ENCODE measurements around the gene FN3K.
"Not testable (repeated sequence)": the region's sequence is repeated elsewhere in the genome, so short reads cannot be mapped to it uniquely, and the experiment has no call there.

The FN3K gene

DNA sequence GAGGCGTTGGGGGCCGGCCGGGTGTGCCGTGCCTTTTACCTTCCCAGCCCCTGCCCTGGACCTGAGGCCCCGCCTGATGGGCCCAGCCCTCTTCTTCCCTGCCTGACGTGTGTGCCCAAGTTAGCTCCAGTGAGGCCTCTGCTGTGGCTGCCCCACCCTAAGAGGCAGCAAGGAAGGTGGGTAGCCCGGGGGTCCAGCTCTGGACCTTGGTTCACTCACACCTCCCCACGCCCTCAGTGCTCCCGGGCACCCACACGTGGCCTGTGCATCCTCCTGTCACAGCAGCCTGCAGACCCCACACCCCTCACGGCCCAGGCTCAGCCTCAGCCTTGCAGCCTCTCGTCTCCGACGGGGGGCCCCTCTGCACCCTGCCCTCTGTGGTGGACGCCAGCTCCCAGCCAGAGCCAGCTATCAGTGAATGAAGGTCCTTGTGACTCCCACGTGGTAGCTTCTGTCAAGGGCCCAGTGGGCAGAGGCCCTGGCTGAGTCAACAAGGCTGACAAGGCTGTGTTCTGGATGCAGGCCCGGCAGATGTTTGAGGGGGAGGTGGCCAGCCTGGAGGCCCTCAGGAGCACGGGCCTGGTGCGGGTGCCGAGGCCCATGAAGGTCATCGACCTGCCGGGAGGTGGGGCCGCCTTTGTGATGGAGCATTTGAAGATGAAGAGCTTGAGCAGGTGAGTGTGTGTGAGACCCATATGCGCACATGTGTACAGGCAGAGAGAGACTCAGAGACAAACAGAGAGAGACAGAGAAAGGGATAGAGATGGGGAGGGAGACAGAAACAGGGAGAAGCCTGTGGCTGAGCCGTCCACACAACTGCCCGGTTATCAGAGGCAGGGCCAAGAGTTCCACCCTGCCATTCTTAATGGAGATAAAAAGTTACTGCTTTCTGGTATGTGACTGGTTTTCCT lies 2.8 kb downstream of the FN3K start:
- no peak for DNase-seq (ENCODE audit: low spot score)

GRCh38 chr17:82740906-82741759 lies 5.7 kb downstream of the FN3K start:
- no peak for DNase-seq (ENCODE audit: low spot score)

DNA sequence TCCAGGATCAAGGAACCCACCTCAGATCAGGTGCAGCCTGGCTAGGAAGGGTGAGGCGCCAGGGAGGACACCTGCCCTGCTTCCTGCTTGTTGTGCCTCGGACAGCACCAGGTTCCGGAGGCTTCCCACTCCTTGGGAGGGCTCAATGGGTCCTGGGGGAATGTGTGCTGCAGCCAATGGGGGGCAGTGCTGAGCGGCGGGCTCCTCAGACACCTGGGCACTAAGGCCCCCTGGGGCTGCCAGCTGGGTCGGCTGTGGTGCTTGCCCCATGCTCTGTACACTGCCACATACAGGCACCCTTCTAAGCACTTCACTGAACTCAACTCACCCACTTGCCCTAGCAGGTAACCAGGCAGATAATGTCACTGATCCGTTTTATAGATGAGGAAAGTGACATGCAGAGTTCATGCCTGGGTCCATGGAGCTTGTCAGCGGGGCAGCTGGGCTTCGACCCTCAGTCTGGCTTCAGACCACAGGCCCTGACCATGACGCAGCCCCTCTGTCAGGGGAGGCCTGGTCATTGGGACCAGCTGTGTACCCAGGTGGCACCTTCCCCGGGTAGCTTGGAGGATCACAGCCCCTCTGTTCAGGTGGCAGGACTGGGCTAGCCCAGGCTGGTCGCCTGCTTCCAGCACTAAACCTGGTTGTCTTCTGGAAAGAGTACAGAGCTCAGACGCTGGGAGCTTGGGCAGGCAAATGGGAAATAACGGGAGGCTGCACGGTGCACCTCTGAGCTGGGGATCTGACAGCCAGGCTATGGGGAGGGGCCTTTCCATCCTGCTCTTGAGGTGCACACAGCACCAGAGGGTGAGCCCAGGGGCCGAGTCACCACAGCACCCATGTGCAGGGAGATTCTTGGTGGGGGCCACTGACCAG lies 8.2 kb downstream of the FN3K start:
- DNase-seq (ENCODE audit: low spot score) = no peak

DNA sequence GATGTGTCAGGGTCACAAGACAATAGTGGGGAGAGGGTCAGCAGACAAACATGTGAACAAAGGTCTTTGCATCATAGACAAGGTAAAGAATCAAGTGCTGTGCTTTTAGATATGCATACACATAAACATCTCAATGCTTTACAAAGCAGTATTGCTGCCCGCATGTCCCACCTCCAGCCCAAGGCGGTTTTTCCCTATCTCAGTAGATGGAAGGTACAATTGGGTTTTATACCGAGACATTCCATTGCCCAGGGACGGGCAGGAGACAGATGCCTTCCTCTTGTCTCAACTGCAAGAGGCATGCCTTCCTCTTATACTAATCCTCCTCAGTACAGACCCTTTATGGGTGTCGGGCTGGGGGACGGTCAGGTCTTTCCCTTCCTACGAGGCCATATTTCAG lies 9.3 kb downstream of the FN3K start:
- not testable (repeated sequence) for DNase-seq (ENCODE audit: low spot score)

DNA sequence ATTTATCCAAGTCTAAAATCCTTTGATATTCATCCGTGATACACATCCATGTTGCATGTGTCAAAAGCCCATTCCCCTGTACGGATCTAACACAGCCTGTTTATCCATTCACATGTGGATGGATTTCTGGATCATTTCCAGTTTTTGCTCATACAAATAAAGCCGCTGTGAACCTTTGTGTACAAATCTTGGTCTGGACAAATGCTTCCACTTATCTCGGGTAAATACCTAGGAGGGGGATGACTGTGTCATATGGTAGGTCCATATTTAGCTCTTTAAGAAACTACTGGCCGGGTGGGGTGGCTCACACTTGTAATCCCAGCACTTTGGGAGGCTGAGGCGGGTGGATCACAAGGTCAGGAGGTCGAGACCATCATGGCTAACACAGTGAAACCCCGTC lies 10.1 kb downstream of the FN3K start:
- no peak for DNase-seq (ENCODE audit: low spot score)

DNA sequence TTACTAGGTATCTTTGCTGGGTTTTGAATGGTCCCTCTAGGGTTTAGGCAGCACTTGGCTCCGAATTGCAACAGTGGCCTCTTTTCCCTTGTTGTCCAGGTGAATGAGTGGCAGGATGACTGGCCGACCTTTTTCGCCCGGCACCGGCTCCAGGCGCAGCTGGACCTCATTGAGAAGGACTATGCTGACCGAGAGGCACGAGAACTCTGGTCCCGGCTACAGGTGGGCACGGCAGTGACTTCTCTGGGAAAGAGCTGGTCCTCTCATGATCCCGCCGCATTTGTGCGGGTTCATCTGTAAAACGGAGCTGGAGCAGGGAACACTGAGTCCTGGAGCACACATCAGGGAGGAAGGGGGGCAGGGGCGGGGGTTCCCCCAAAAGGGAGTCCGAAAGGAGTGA lies 13.3 kb downstream of the FN3K start:
- no peak for DNase-seq (ENCODE audit: low spot score)

DNA sequence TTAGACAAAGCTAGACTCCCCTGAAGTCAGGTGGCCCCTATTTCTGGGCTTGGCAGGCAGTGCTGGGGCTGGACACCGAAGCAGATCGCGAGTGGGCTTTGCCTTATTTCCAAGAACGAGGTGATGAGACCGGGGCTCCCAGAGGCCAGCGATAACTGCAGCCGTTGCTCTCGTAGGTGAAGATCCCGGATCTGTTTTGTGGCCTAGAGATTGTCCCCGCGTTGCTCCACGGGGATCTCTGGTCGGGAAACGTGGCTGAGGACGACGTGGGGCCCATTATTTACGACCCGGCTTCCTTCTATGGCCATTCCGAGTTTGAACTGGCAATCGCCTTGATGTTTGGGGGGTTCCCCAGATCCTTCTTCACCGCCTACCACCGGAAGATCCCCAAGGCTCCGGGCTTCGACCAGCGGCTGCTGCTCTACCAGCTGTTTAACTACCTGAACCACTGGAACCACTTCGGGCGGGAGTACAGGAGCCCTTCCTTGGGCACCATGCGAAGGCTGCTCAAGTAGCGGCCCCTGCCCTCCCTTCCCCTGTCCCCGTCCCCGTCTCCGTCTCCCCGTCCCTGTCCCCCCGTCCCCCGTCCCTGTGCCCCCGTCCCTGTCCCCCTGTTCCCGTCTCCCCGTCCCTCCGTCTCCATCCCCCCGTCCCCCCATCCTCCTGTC lies 15.0 kb downstream of the FN3K start:
- DNase-seq (ENCODE audit: low spot score) = no peak

- DNase-seq (ENCODE audit: low spot score) = no peak
These were observed 15.8 kb downstream of the FN3K start for GRCh38 chr17:82751171-82751570.

DNA sequence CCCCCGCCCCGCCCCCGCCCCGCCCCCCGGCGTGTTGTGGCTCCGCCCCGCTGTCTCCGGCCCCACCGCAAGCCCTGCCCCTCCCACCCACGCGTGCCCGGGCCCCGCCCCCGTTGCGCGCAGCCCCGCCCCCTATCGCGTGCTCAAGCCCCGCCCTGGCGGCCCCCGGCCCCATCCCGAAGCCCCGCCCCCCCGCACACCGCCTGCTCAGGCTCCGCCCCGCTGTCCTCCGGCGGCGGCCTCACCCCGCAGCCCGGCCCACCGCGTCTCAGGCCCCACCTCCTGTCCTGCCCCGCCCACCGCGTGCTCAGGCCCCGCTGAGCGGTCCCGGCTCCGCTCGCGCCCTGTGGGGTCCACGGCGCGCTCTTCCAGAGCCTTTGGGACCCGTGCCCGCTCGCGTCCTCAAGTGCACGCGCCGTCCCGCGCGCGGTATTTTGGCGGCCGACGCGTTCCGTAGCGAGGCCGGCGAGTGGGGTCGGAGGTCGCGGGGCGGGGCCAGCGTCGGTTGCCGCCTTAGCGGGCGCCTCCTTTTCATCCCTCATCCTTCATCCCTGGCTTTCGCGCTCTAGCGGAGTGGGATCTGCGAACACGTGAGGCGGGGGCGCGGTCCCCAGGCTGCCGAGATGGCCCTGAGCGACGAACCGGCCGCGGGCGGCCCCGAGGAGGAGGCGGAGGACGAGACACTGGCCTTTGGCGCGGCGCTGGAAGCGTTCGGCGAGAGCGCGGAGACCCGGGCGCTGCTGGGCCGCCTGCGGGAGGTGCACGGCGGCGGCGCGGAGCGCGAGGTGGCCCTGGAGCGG lies 16.4 kb downstream of the FN3K start, which contains the start of gene TBCD:
TSS of gene TBCD (plus strand) at position 495 of the 800 bp plus-strand sequence. CDS start at position 624, 129 bp downstream.
- DNase-seq (ENCODE audit: low spot score) = peak; percentile 91

DNA sequence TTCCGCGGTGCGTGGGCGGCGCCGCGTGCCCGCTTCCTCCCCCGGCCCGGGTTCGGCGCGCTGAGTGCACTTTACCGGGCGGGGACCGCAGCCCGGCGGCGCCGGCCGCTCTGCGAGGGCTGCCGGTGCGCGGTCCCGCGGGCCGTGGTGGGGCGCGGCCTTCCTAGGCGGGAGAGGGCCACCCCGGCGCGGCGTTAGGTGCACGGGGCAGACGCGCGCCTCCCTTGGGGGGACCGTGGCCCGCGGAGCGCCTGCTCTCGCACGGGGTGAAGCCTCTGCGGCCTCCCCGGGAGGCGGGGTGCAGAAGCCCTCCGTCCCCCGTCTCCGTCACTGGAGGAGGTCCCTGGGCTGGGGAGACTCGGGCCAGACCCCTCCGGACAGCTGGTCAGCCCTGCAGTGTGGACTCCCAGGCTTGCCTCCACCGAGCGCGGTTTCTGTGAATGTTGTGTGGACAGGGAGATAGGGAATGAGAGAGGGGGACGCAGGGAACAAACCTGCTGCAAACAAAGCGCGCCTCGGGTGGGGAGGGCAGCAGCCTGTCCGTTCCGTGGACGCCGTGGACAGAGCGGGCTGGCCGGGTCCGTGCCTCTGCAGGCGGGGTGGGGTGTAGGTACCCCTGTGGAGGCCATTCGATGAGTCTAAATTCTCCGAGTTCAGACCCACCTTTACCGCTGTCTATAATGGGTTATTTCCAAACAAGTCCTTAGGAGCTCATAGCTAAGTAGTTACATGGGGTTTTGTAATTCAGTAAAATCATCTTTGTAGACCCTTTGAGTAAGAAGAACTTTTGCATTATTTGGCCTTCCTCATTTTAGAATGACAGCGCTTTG lies 17.2 kb downstream of the FN3K start:
- DNase-seq (ENCODE audit: low spot score) = no peak

- DNase-seq (ENCODE audit: low spot score) = no peak
These were observed 17.7 kb downstream of the FN3K start for GRCh38 chr17:82753201-82753464.

DNA sequence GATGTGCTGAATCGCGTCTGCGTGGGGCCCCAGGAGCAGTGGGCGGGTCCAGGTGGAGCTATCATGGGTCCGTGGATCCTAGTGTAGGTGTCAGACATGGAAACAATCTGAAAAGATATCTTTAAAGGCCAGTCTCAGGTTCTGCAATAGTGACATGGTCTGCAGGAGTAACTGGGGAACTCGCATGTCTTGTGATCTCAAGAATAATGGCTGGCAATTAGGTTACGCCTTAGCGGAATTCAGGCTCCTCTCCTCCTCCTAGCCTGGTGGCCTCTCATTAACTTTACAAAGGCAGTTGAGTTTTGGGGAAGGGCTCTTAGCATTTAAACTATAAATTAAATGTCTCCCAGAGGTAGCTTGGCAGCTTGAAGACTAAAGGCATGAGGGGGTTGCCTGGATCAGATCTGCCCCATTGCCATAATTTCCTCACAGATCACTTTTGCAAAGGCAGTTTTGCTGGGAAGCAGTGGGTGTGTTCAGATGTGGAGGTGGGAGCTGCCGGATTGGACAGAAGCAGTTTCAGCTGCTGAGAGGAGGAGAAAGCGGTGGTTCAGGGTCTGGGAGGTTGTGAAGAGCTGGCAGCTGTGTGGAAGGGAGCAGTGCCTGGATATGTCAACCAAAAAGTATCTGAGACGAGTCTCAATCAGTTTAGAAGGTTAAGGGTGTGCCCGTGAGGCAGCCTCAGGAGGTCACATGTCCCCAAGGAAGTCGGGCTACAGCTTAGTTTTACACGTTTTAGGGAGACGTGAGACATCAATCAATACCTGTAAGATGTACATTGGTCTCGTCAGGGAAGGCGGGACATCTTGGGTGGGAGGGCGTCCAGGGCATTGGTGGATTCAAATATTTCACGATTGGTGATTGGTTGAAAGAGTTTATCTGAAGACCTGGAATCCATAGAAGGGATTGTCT lies 19.1 kb downstream of the FN3K start:
- DNase-seq (ENCODE audit: low spot score) = no peak

DNA sequence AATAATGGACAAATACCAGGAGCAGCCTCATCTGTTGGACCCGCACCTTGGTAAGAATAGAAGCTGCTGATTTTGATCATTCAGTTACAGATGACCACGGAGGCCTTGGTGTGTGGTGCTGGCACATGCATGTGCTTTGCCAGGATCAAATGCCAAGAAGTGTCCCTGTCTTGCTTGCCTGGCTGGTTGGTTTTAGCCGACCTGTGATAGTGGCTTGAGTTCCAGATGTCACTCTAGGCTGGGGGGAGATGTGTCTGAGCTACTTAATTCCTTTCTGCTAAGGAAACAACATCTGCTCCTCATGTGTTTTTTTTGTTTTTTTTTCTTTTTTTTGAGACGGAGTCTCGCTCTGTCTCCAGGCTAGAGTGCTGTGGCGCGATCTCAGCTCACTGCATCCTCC lies 20.8 kb downstream of the FN3K start:
- no peak for DNase-seq (ENCODE audit: low spot score)

- no peak for DNase-seq (ENCODE audit: low spot score)
These were observed 30.0 kb downstream of the FN3K start for GRCh38 chr17:82765371-82765770.

DNA sequence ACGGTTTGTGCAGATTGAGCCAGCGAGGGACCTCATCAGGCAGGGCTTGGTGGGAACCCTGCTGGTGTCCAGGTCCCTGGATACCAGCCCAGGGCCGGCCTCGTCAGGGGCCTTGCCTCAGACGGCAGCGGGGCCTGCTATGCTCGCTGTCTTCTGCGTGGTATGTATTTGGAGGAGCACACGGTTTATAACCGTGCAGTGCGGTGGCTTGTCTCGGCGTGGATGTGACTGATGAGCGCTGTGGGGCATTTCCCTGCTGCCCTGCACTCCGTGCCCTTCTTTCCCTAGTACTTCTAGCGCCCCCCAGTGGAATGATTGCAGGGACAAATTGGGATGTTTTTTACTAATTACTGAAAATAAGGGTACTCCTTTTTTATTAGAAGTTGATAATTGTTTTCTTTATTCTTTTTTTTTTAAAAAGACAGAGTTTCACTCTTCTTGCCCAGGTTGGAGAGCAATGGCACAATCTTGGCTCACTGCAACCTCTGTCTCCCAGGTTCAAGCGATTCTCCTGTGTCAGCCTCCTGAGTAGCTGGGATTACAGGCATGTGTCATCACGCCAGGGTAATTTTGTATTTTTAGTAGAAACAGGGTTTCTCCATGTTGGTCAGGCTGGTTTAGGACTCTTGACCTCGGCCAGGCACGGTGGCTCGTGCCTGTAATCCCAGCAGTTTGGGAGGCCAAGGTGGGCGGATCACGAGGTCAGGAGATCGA lies 31.8 kb downstream of the FN3K start:
- DNase-seq (ENCODE audit: low spot score) = no peak

DNA sequence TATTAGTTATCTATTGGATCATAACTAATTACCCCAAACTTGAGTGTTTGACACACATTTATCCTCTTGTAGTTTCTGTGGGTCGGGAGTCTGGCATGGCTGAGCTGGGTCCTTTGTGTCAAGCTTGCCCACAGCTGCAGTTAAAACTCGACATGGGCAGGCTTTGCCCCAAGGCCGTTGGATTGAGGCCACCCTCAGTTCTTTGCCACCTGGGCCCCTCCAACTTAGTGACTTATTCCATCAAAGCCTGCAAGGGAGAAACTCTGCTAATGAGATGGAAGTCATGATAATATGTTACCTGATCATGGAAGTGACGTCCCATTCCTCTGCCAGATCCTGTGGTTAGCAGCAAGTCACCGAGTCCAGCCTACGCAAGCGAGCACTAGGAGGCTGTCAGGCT lies 33.6 kb downstream of the FN3K start:
- no peak for DNase-seq (ENCODE audit: low spot score)

DNA sequence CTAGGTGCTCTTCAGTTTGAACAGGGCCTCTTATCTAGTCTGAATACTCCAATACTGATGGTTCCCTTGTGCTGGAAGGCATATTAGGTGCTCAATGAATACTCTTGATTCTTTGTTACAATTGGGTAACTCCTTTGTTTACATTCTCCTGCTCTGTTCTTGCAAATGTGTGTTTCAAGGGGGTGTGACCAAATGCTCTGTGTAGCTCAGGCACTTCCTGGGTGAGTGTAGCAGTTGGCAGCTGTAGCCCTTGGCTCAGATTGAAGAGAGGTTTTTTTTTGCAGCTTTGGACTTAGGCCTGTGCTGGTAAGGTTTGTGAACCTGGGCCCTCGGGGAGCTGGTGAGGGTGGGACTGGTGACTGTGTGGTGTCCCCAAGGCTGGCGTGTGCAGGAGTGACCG lies 36.6 kb downstream of the FN3K start:
- no peak for DNase-seq (ENCODE audit: low spot score)

DNA sequence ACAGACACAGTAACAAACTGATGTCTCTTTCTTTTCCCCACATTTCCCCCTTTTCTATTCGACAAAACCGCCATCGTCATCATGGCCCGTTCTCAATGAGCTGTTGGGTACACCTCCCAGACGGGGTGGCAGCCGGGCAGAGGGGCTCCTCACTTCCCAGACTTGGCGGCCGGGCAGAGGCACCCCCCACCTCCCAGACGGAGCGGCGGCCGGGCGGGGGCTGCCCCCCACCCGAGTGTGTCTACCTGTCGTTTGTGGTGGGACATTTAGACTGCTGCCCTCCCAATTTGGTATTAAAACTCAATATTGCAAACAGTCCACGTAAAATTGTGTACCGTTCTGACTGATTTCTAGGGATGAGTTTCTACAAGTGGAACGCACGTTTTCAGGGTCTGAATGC lies 39.0 kb downstream of the FN3K start:
- DNase-seq (ENCODE audit: low spot score) = not testable (repeated sequence)
